Measurements from ENCODE around the gene MACROD2.

Gene MACROD2

GRCh38 chr20:15069355-15069754, 1074.0 kb downstream of the MACROD2 start:
- TF ChIP-seq ZFX (IDR thresholded peaks at IDR 0.05) (no peak), CTCF (conservative IDR thresholded peaks at IDR 0.05) (no peak)

GRCh38 chr20:15071085-15071808, 1075.9 kb downstream of the MACROD2 start:
- TF ChIP-seq CTCF (conservative IDR thresholded peaks at IDR 0.05): no peak
- H3K27ac ChIP-seq: no peak overlapping the region

More at GRCh38 chr20:15069355-15069754, 1074.0 kb downstream of the MACROD2 start:
- H3K27ac ChIP-seq: no peak overlapping the region

- TF ChIP-seq CTCF (conservative IDR thresholded peaks at IDR 0.05): no peak
- TF ChIP-seq ZFX (IDR thresholded peaks at IDR 0.05): no peak
- no peak overlapping the region for H3K27ac ChIP-seq
Measured at GRCh38 chr20:15072316-15072715, 1077.0 kb downstream of the MACROD2 start.

GRCh38 chr20:15075586-15075985, 1080.3 kb downstream of the MACROD2 start:
- TF ChIP-seq ZFX (IDR thresholded peaks at IDR 0.05) (no peak), CTCF (conservative IDR thresholded peaks at IDR 0.05) (no peak)
- H3K27ac ChIP-seq: no peak overlapping the region

- H3K27ac ChIP-seq: no peak overlapping the region
- TF ChIP-seq ZFX (IDR thresholded peaks at IDR 0.05) (no peak), CTCF (conservative IDR thresholded peaks at IDR 0.05) (no peak)
Measured at GRCh38 chr20:15076785-15077184, 1081.5 kb downstream of the MACROD2 start.

GRCh38 chr20:15077733-15078250, 1082.5 kb downstream of the MACROD2 start:
- no peak for TF ChIP-seq CTCF (conservative IDR thresholded peaks at IDR 0.05)
- no peak for TF ChIP-seq ZFX (IDR thresholded peaks at IDR 0.05)
- H3K27ac ChIP-seq: no peak overlapping the region

GRCh38 chr20:15079594-15080340, 1084.5 kb downstream of the MACROD2 start:
- TF ChIP-seq CTCF (conservative IDR thresholded peaks at IDR 0.05) (no peak), ZFX (IDR thresholded peaks at IDR 0.05) (no peak)

More at GRCh38 chr20:15079594-15080340, 1084.5 kb downstream of the MACROD2 start:
- H3K27ac ChIP-seq: no peak overlapping the region
